H1 (cell line): Measurements from ENCODE around the gene PARP15. TPM values are rescaled to one million over a fixed set of nuclear protein-coding genes. Genes with fewer than 3 reads are reported as not detected.

Source experiments
- CTCF ChIA-PET: fragments of 300-600 bp; sonication (Branson Sonifier 250); formaldehyde crosslinking; loops from one replicate; lab custom pipeline; 2021; ENCODE audit not compliant: partially characterized antibody; lab: Charles Lee
- POLR2A ChIA-PET: fragments of 300-600 bp; sonication (Branson Sonifier 250); formaldehyde crosslinking; loops from one replicate; lab custom pipeline; 2021; ENCODE audit warnings: inconsistent platforms; ENCODE audit not compliant: partially characterized antibody; lab: Charles Lee
- DNase-seq, 2 experiments: peaks; one replicate each; pipeline versions ENCODE4 v3.0.0 to v3.0.0-alpha.2; 2010 to 2022; ENCODE audit warnings: low spot score in 2 of 2, low read depth in 1 of 2, mixed read lengths in 1 of 2
- FAIRE-seq: peaks from 2 replicates; lab custom pipeline; 2011; peaks lifted over from hg19 to GRCh38; lab: Jason Lieb, UNC
- H2AFZ ChIP-seq: 2 replicates; pipeline ENCODE4 v1.8.1; 2012; ENCODE audit warnings: low read length, inconsistent platforms
- H2AK5ac ChIP-seq: 2 replicates; pipeline ENCODE4 v1.6.1; 2013; ENCODE audit warnings: low read depth, low read length
- H2BK120ac ChIP-seq: replicated peaks from 2 replicates; pipeline ENCODE3; 2013; ENCODE audit warnings: low read depth, low read length, inconsistent platforms
- H2BK12ac ChIP-seq: 2 replicates; pipeline ENCODE4 v1.6.1; 2013; ENCODE audit warnings: low read depth, low read length
- H2BK15ac ChIP-seq: 2 replicates; pipeline ENCODE4 v1.6.1; 2013; ENCODE audit warnings: low read length
- H2BK20ac ChIP-seq: 2 replicates; pipeline ENCODE4 v1.6.1; 2013; ENCODE audit warnings: low read length
- H2BK5ac ChIP-seq: 2 replicates; pipeline ENCODE4 v1.6.1; 2013; ENCODE audit warnings: low read depth, low read length
- H3K14ac ChIP-seq: 2 replicates; pipeline ENCODE4 v1.6.1; 2013; ENCODE audit warnings: inconsistent platforms; ENCODE audit not compliant: insufficient read length
- H3K18ac ChIP-seq: 2 replicates; pipeline ENCODE4 v1.6.1; 2013; ENCODE audit warnings: low read length; ENCODE audit errors: extremely low read depth
- H3K23ac ChIP-seq: 2 replicates; pipeline ENCODE4 v1.6.1; 2013; ENCODE audit warnings: inconsistent platforms; ENCODE audit not compliant: insufficient read length
- H3K23me2 ChIP-seq: 2 replicates; pipeline ENCODE4 v1.6.1; 2013; ENCODE audit warnings: low read depth, low read length
- H3K27ac ChIP-seq: 2 replicates; pipeline ENCODE4 v1.6.1; 2011; ENCODE audit warnings: low read depth, low read length, inconsistent platforms
- H3K27me3 ChIP-seq, 4 experiments: replicated peaks in 1 of 4; 1 replicate in 1 of 4; 2 replicates in 3 of 4; pipeline versions ENCODE4 v1.6.1 to v1.8.1; 2011 to 2013; ENCODE audit warnings: low read length in 3 of 4, mild to moderate bottlenecking in 3 of 4, inconsistent platforms in 2 of 4, mixed read lengths in 2 of 4, moderate library complexity in 1 of 4; ENCODE audit not compliant: control insufficient read depth in 3 of 4, insufficient read depth in 3 of 4; ENCODE audit errors: extremely low read depth in 1 of 4
- H3K36me3 ChIP-seq, 4 experiments: 2 replicates each; pipeline versions ENCODE4 v1.6.1 to v1.8.1; 2011 to 2013; ENCODE audit warnings: mild to moderate bottlenecking in 4 of 4, low read length in 3 of 4, moderate library complexity in 2 of 4, control low read depth in 1 of 4, inconsistent platforms in 1 of 4; ENCODE audit not compliant: insufficient read depth in 4 of 4, control insufficient read depth in 2 of 4
- H3K4ac ChIP-seq: replicated peaks from 2 replicates; pipeline ENCODE3; 2013; ENCODE audit warnings: low read length, low read depth, mixed read lengths, inconsistent platforms; ENCODE audit not compliant: insufficient read length
- H3K4me1 ChIP-seq, 4 experiments: replicated peaks in 1 of 4; 1 replicate in 1 of 4; 2 replicates in 3 of 4; pipeline versions ENCODE4 v1.6.1 to v1.8.1; 2011 to 2013; ENCODE audit warnings: low read length in 3 of 4, inconsistent platforms in 2 of 4, mixed read lengths in 1 of 4; ENCODE audit not compliant: insufficient read depth in 4 of 4, control insufficient read depth in 3 of 4
- H3K4me2 ChIP-seq, 2 experiments: 2 replicates each; pipeline versions ENCODE4 v1.6.1 to v1.8.1; 2011 to 2013; ENCODE audit warnings: low read depth in 2 of 2, low read length in 2 of 2, control low read depth in 1 of 2, inconsistent platforms in 1 of 2, mild to moderate bottlenecking in 1 of 2; ENCODE audit not compliant: insufficient read depth in 1 of 2
- H3K4me3 ChIP-seq, 4 experiments: fragments of 200-600, 300-600 bp in 1 of 4; sonication (generic), shearing (Covaris generic), sonication (Bioruptor Twin) in 1 of 4; 2 replicates each; pipeline versions ENCODE4 v1.5.1 to v1.8.1; 2011 to 2016; ENCODE audit warnings: low read length in 4 of 4, low read depth in 3 of 4, control low read depth in 2 of 4, inconsistent platforms in 2 of 4, mild to moderate bottlenecking in 2 of 4, mixed read lengths in 1 of 4, moderate library complexity in 1 of 4; ENCODE audit not compliant: insufficient read depth in 2 of 4; ENCODE audit errors: extremely low read depth in 1 of 4
- H3K56ac ChIP-seq: replicated peaks from 2 replicates; pipeline ENCODE3; 2013; ENCODE audit warnings: low read depth, mild to moderate bottlenecking, mixed read lengths, low read length, inconsistent platforms; ENCODE audit not compliant: insufficient read length
- H3K79me1 ChIP-seq: 2 replicates; pipeline ENCODE4 v1.6.1; 2013; ENCODE audit warnings: low read depth, low read length, control low read depth
- H3K79me2 ChIP-seq, 2 experiments: 2 replicates each; pipeline versions ENCODE4 v1.6.1 to v1.8.1; 2012 to 2013; ENCODE audit warnings: low read length in 2 of 2, mild to moderate bottlenecking in 2 of 2, inconsistent platforms in 1 of 2; ENCODE audit not compliant: insufficient read depth in 2 of 2, control insufficient read depth in 1 of 2
- H3K9ac ChIP-seq, 4 experiments: replicated peaks in 1 of 4; 1 replicate in 1 of 4; 2 replicates in 3 of 4; pipeline versions ENCODE4 v1.6.1 to v1.8.1; 2011 to 2013; ENCODE audit warnings: low read depth in 3 of 4, low read length in 3 of 4, control low read depth in 2 of 4, mild to moderate bottlenecking in 2 of 4, moderate library complexity in 2 of 4, inconsistent platforms in 1 of 4; ENCODE audit errors: extremely low read depth in 1 of 4
- H3K9me3 ChIP-seq, 2 experiments: 2 replicates each; pipeline versions ENCODE4 v1.6.1 to v1.8.1; 2012 to 2013; ENCODE audit warnings: mild to moderate bottlenecking in 2 of 2, moderate library complexity in 2 of 2, control low read depth in 1 of 2, inconsistent platforms in 1 of 2, low read depth in 1 of 2, low read length in 1 of 2, mixed read lengths in 1 of 2; ENCODE audit not compliant: insufficient read depth in 2 of 2
- H4K20me1 ChIP-seq, 2 experiments: replicated peaks in 1 of 2; 2 replicates each; pipeline versions ENCODE3 to v1.8.1; 2011 to 2013; ENCODE audit warnings: inconsistent platforms in 2 of 2, low read length in 2 of 2, mild to moderate bottlenecking in 1 of 2; ENCODE audit not compliant: insufficient read depth in 2 of 2, control insufficient read depth in 1 of 2
- H4K5ac ChIP-seq: 2 replicates; pipeline ENCODE4 v1.6.1; 2013; ENCODE audit warnings: low read length, low read depth, mixed read lengths, inconsistent platforms; ENCODE audit not compliant: insufficient read length
- H4K8ac ChIP-seq: 2 replicates; pipeline ENCODE4 v1.8.0; 2013; ENCODE audit warnings: mild to moderate bottlenecking, moderate library complexity, low read length, inconsistent platforms; ENCODE audit not compliant: insufficient read depth; ENCODE audit errors: extremely low read depth
- H4K91ac ChIP-seq: replicated peaks from 2 replicates; pipeline ENCODE3; 2013; ENCODE audit warnings: low read length, mixed read lengths, inconsistent platforms; ENCODE audit not compliant: insufficient read length
- NANOG ChIP-seq: IDR thresholded peaks from 2 replicates; pipeline ENCODE4 v1.6.1; 2011; ENCODE audit warnings: low read length, low read depth, mild to moderate bottlenecking, inconsistent platforms; ENCODE audit not compliant: insufficient read depth, poor library complexity, severe bottlenecking
- RNF2 ChIP-seq: fragments of 200-900, 300-1000 bp; sonication (generic); IDR thresholded peaks from 2 replicates; pipeline ENCODE4 v1.7.1; 2016; ENCODE audit warnings: borderline replicate concordance, low read depth, mild to moderate bottlenecking, antibody characterized with exemption, low read length; ENCODE audit not compliant: poor library complexity, severe bottlenecking; ENCODE audit errors: missing control alignments
- WGBS, 2 experiments: shearing (Covaris generic) in 1 of 2; methylation state at CpG; one replicate each; pipeline versions ENCODE4 v1.1.6 to v1.1.7; 2013 to 2015; ENCODE audit warnings: low lambda C conversion rate in 2 of 2, mixed read lengths in 2 of 2, inconsistent platforms in 1 of 2, low coverage in 1 of 2, missing lambda C conversion rate in 1 of 2; ENCODE audit not compliant: insufficient replicate concordance in 2 of 2, insufficient coverage in 1 of 2, insufficient read length in 1 of 2; ENCODE audit errors: extremely low coverage in 1 of 2, missing lambda C conversion rate in 1 of 2; 5-methylcytosine and 5-hydroxymethylcytosine counted together
- polyA plus RNA-seq, 7 experiments: library from polyadenylated mRNA; depleted of rRNA in 3 of 7; stranded (reverse) in 5 of 7; unstranded in 2 of 7; fragments of >200 nt in 5 of 7; fragments of 200-250 nt in 2 of 7; gene quantifications; 1 replicate in 5 of 7; 2 replicates in 1 of 7; 4 replicates in 1 of 7; pipeline versions ENCODE4 v1.2.1 to v1.2.3, GENCODE V29; 2011 to 2013; ENCODE audit warnings: missing spikeins in 2 of 7, mixed read lengths in 2 of 7
- total RNA-seq: library from RNA; stranded (reverse); fragmentation: NEBNext Ultra II Directional; extraction: Animal tissue kit (Norgen Biotek cat#: 25700); gene quantifications from 2 replicates; pipeline ENCODE4 v1.2.1, GENCODE V29; 2021

Gene PARP15
- total and polyA plus RNA-seq, 2 of the 8 experiments (the other 6 are each of a cell fraction or from before 2014, with no cell fraction given): 0.37 to 0.45 TPM

DNA sequence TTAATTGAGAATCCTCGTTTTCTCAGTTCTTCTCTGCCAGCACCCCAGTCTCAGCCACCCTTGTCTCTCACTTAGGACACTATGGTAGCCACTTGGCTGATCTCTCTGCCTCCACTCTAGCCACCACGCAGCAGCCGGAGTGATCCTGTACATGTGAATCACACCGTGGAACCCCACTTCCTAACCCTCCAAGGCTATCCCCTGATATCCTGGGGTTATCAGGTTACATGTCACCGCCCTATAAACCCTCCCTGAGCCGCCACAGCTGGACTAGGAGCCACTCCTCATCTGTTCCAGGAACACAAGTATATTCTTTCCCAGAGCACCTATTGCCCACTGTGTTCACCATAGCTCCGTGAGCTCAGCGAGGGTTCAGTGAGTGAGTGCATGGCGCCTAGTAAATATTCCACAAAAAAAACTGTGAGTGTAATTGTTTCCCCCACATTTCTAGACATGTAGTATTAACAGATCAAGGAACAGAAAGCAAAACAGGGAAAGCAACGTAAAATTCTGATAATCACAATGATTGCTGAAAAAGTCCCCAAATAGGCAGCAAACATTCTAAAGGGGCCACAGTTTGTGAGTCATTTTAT lies 102.5 kb downstream of the PARP15 start:
- Histone ChIP-seq H3K9ac (no peak overlapping the region), H2BK15ac (no peak overlapping the region), H3K4me3 (peak overlapping the region; percentile 39 to 87 (median 68)), H4K91ac (peak overlapping the region; percentile 12), H3K23me2 (peaks cover 8% of the 10 kb centered on the region; the same call in 1 of the 2 replicates), H3K79me1 (no peaks in the 10 kb centered on the region), H4K20me1 (no peaks in the 10 kb centered on the region), H3K18ac (peak overlapping the region; percentile 66; the same call in 1 of the 2 replicates), H3K56ac (no peak overlapping the region), H4K8ac (no peak overlapping the region), H3K23ac (no peak overlapping the region), H3K14ac (no peak overlapping the region), H2BK12ac (peak overlapping the region; percentile 75; the same call in 1 of the 2 replicates), H3K27me3 (no peaks in the 10 kb centered on the region; a peak in 2 of 7 replicates), H2AFZ (peak overlapping the region; percentile 100), H3K9me3 (no peaks in the 10 kb centered on the region), H3K79me2 (0 out of 4 replicates have a peak, but pooled peaks cover 0 to 3% of the 10 kb centered on the region in 2 experiments), H4K5ac (no peak overlapping the region), H2AK5ac (no peak overlapping the region), H3K27ac (no peak overlapping the region), H3K36me3 (no peaks in the 10 kb centered on the region), H2BK20ac (no peak overlapping the region; the same call in 1 of the 2 replicates), H3K4me1 (peaks cover 6 to 12% (median 9%) of the 10 kb centered on the region in 4 experiments; a peak in 6 of 7 replicates), H3K4ac (no peak overlapping the region), H2BK120ac (no peak overlapping the region), H3K4me2 (peak overlapping the region; percentile 46 to 68), H2BK5ac (no peak overlapping the region)
- 61% methylated on average over 10 of the region's 10 CpGs; no CpG with 5 or more reads in 1 of the 2 experiments for WGBS, 2 experiments
- CTCF ChIA-PET: interaction anchor here (0.6 to 5.5 kb wide), 41 partner anchors 8 to 554 kb away, joined by 3 to 62 read pairs (median 4); partner anchors contain the start of genes DTX3L, PARP15 and PARP9
- POLR2A ChIA-PET: interaction anchor here (0.8 to 1.7 kb wide), 3 partner anchors 85 to 297 kb away, joined by 3 to 6 read pairs (median 3); partner anchors contain the start of genes FAM162A, MIX23 and WDR5B
- DNase-seq (no peak), FAIRE-seq (no peak)
- TF ChIP-seq NANOG (no peak), RNF2 (no peak)
